T-helper 1 cell (primary cell): Measurements from ENCODE around the gene FAHD2B.
"Not testable (repeated sequence)": the region's sequence is repeated elsewhere in the genome, so short reads cannot be mapped to it uniquely, and the experiment has no call there.

Experiments
- DNase-seq, 5 donors: peaks; one replicate each; pipeline ENCODE4 v3.0.0-alpha.2; 2012 to 2020
- total RNA-seq, 4 donors: gene quantifications; one replicate each; lab custom pipeline; 2026; lab: John Stamatoyannopoulos, UW

The FAHD2B gene, protein sequence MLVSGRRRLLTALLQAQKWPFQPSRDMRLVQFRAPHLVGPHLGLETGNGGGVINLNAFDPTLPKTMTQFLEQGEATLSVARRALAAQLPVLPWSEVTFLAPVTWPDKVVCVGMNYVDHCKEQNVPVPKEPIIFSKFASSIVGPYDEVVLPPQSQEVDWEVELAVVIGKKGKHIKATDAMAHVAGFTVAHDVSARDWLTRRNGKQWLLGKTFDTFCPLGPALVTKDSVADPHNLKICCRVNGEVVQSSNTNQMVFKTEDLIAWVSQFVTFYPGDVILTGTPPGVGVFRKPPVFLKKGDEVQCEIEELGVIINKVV
- 5.9 to 9.4 (median 7.2) reads per million in 4 donors for total RNA-seq

DNA sequence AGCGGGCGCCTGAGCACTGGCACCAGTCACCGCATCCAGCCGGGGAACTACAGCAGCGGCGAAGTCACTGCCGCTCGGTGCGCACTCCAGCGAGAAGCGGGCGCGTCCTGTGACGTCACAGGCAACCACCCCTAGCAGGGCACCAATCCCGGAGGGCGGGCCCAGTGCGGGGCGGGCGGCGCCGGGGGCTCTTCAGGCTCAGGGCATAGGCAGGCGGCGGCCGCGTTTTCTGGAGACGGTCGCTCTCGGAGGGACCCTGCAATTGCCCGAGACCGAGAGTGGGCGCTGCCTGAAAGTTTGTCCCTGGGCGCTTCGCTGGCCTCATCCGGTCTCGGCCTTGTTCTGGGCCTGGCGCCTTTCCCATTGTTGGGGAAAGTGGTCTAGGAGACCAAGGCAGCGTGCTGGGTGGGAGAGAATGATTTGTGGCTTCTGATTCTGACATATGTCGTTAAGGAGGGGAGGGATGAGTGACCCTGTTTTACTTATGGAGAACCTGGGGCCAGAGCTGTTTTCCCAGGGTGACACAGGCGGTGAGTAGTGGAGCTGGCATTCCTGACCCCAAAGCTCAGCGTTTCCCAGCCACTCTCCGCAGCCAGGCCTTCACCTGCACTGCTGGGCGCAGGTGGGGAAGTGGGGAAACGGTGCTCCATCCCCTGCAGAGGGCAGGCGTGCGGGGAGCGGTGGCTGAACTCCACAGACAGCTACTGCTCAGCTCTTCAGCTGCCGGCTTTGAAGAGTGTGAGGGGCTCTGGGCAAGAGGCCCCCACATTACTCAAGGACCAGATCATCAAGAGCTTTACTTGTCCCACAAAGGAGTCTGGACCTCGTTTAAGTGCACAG is at the start of gene FAHD2B:
Gene FAHD2B, minus strand, starts transcription at position 111 of the 840 bp plus-strand sequence. CDS start 3,176 bp downstream, outside the sequence.
- DNase-seq, result peak; percentile 66 to 85 (median 81)

DNA sequence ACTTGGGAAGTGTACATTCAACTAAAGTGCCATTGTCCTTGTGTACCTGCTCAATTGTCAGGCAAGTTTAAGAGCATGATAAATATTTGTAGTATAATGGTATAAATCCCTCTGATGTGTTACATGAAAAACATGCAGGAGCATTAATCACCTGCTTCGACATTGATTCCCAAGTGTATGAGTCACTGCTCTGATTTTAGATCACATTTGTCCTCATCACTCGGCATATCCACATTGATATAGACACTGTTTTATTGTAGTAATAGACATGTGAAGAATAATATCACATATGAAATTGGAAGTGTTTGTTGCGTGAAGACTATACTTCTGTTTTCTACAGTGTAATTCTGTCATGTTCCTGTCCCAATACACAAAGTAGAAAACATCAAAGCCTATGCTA is 49.3 kb upstream of the FAHD2B start:
- not testable (repeated sequence) for DNase-seq

DNA sequence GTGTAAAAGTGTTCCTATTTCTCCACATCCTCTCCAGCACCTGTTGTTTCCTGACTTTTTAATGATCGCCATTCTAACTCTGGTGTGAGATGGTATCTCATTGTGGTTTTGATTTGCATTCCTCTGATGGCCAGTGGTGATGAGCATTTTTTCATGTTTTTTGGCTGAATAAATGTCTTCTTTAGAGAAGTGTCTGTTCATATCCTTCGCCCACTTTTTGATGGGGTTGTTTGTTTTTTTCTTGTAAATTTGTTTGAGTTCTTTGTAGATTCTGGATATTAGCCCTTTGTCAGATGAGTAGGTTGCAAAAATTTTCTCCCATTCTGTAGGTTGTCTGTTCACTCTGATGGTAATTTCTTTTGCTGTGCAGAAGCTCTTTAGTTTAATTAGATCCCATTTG is 34.4 kb upstream of the FAHD2B start:
- not testable (repeated sequence) for DNase-seq

DNA sequence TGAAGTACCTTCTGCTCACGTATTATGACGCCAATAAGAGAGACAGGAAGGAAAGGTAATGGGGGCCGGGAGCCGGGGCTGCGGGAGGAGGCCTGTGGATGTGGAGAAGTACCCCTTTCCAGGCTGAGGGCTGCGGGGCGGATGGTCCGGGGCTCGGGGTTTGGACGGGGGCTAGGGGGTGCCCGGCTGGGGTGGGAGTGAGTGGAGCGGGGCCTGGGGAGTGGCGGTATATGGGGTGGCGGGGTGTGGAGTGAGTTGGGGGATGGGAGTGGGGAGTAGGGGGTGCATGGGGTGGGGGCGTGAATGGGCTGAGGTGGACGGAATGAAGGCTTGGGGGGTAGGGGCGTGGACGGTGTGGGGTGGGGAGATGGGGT is 19.2 kb upstream of the FAHD2B start:
- not testable (repeated sequence) for DNase-seq

DNA sequence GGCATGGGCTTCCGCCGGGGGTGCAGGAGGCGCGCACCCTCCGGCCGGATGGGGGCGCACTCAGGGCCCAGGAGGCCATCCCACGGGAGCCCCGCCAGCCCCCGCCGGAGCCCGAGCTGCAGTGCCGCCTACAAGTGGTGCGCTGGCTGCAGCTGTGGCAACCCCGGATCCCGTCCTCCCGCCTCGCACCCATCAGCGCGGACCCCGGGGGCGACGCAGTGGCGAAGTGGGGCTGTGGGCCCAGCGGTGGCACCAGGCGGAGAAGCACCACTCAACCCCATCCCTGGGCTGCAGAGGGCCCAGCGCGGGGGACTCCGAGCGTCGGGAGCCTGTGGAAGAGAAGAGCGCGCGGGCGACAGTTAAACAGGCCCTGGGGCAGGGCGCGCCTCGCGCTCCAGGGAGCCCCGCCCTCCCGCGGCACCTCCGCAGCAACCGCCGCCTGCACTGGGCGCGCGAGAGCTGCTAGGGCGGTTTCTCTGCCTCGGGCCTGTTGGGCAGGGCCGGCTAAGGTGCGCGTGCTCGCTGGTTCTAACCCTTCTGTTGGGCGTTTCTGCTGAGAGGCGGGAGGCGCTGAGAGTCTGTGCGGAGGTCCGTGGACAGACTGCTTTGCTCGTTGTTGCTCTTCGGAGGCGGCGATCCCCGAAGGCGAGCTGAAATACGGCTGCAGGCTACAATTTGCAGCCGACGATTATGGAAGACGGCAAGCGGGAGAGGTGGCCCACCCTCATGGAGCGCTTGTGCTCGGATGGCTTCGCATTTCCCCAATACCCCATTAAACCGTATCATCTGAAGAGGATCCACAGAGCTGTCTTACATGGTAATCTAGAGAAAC is 18.6 kb upstream of the FAHD2B start, which contains the start of gene ANKRD36:
Gene ANKRD36, plus strand, starts transcription at position 104 of the 832 bp plus-strand sequence. Its CDS starts 587 bp downstream, at position 691.
- peak; percentile 64 to 92 (median 75) for DNase-seq

DNA sequence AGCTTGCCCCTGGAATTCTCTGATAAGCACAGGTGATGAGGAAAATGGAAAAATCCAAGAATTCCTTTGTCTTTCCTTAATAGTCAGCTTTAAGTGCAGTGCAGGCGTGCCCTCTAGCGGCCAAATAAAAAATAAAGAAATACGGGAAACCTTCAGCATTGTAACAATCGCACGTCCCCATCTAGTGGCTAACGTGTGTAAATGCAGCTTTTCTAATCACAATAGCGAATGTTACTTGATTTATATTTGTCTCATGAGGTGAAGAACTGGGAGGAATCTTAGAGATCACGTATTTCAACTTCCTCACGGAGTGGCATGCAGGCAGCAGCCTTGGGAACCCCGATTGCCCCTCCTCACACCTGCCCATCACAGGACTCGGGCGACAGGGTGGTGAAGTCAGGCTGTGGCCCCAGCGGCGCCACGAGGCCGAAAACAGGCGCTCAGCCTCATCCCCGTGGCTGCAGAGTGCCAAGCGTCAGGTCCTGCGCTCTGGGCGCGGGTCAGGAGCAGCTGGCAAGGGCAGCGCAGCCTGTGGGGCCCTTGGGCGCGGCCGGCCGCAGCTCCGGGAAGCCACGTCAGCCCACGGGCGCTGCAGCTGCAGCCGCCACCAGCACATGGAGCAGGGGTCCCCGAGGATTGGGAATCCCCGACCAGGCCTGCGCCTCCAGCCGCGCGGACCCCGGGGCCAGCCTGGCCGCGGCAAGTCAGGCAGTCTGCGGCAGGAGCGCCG is 17.8 kb upstream of the FAHD2B start:
- DNase-seq, result peak; percentile 13 to 58 (median 46)

DNA sequence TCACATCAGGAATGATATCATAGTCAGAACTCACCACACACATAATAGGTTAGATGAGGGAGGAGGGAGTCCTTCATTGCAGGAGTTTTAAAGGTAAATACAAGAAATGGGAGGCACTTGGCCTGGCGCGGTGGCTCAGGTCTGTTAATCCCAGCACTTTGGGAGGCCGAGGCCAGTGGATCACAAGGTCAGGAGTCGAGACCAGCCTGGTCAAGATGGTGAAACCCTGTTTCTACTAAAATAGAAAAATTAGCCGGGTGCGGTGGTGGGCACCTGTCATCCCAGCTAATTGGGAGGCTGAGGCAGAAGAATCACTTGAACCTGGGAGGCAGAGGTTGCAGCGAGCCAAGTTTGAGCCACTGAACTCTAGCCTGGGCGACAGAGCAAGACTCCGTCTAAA is 16.6 kb upstream of the FAHD2B start:
- not testable (repeated sequence) for DNase-seq

DNA sequence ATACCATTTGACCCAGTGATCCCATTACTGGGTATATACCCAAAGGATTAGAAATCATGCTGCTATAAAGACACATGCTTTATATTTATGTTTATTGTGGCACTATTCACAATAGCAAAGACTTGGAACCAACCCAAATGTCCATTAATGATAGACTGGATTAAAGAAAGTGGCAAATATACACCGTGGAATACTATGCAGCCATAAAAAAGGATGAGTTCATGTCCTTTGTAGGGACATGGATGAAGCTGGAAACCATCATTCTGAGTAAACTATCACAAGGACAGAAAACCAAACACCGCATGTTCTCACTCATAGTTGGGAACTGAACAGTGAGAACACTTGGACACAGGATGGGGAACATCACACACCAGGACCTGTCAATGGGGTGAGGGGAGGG is 12.2 kb upstream of the FAHD2B start:
- not testable (repeated sequence) for DNase-seq

DNA sequence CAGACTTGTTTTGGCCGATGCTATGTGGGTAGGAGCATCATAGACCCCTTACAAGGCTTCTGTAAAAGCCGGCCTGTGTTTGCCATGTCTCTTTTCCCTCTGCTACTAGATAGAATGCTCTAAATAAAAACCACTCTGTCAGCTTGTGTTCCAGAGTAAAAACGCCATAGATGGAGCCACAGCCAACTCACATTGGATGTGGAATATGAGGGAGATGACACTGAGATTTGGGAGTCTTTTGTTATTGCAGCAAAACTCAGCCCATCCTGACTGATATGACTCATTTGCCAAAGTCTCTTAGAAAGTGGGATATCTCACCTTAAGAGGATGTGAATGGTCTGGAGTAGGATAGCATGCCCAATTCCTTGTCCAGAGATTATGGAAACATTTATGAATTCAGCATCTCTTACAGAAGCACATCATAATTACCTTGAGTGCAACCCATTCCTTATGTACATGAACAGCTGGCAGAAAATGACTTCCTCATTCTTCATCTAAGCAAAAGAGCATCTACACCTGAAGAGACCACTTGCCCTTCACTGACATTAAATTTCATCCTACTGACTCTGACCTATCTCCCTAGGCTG is 4.2 kb upstream of the FAHD2B start:
- DNase-seq, result not testable (repeated sequence)

DNA sequence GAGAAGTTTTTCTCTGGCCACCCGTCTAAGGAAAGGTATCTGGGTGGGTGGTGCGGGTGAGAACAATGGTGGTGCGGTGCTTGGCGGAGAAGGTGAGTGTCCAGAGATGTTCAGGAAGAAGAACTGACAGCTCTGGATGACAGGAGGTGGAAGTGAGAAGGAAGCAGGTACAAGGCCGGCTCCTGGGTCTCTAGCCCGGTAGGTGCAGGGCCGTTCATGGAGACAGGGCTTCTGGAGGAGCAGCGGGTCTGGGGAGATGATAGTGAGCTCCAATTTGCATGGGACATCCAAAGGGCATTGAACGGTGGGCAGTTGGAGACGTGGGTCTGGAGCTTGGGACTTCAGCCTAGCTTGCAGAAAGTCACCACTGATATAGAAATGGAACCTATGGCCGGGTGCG is 979 bp upstream of the FAHD2B start:
- DNase-seq, result no peak

DNA sequence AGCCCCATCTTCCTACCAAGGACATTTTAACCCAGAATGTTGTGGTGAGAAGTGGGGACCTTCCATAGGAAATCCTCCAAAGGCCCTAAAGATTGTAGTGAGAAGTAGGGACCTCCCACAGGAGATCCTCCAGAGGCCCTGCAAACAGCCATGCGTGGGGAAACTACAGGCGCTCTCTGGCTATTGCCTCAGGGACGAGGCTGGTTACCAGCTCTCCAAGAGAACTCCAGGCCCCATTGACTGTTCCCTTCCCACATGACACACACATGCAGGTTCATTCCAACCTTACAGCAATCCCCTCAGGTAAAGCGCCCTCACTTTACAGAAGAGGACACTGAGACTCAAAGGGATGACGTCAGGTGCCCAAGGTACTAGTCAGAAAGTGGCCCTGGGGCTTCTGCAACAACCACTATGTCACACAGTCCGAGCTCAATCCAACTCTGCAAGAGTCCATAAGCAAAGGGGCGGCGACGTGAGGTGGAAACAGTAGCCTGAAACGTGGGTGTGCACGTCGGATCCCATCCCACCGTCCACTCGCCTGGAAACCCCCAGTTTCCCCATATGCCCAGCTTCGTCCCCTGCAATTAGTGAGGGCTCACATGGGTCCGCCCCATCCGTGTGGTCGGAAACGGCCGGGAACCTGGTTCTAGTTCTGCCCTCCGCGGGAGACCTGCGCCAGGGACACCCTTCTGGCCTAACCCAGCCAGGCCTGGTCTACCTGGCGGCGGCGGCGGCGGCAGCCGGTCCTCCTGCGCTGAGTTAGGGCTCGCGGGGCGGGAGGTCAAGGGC is 505 bp downstream of the FAHD2B start:
- not testable (repeated sequence) for DNase-seq

DNA sequence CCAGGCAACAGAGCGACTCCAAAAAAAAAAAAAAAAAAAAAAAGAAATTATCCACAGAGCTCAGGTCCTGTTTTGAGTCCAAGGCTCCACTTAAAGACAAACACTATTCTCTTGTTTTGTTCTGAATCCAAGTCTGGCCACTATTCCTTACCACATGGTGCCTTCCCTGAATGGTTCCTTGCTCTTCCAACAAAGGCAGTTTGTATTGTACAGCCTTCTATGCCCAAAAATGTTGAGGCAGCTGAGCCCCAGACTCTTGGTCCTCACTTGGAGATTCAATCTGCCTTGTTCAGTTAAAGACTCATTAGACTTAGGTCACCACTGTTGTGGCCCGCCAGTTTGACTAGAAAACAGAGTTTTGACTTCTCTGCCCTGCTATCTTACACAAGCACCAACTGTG is 1.7 kb downstream of the FAHD2B start:
- not testable (repeated sequence) for DNase-seq

DNA sequence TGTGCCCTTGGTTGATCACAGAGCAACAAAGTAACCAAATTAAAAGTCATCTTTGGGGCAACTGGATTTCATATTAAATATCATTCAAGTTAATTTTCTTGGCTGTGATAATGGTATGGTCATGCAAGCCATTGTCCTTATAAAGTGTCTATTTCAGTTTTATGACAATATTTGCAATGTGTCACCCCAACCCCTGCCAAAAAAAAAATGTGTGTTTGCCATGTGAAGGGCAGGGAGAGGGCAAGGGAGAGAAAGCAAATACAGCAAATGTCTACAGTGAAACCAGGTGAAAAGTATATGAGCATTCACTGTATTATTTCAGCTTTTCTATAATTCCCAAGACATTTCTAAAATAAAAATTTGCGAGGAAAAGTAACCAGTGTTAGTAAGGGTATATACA is 6.0 kb downstream of the FAHD2B start:
- DNase-seq, result not testable (repeated sequence)

DNA sequence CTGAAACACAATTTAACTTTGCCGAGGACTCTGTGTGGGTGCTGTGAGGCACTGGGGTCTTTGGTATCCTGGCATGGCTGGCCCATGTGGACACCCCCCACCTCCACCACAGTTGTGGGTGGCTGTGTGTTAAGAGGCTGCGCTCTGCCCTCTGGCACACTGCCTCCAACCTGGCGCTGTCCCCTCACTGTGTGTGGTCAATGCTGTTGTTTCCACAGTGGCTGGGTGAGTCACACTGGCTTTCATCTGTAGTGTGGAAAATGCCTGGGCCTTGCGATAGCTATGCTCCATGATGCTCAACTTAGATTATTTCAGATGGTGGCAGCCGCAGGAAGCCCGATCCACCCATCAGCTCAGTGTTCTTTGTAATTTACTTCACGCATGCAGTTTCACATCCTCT is 9.6 kb downstream of the FAHD2B start:
- not testable (repeated sequence) for DNase-seq

DNA sequence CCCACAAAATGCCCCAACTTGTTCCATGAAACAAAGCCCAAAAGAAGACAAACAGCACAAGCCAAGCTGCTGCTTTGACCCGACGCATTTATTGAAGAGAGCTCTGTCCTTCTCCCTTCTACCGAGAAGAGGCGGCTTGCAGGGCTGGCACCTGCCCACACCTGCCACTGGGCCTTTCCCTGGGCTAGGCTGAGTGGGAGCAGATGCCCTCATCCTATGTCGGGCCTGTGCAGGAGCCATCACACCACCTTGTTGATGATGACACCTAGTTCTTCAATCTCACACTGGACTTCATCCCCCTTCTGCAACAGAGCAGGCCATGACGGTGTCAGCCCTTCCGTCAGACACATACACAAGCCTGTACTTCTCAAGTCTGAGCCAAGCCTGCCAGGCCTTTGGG is 11.2 kb downstream of the FAHD2B start:
- not testable (repeated sequence) for DNase-seq

DNA sequence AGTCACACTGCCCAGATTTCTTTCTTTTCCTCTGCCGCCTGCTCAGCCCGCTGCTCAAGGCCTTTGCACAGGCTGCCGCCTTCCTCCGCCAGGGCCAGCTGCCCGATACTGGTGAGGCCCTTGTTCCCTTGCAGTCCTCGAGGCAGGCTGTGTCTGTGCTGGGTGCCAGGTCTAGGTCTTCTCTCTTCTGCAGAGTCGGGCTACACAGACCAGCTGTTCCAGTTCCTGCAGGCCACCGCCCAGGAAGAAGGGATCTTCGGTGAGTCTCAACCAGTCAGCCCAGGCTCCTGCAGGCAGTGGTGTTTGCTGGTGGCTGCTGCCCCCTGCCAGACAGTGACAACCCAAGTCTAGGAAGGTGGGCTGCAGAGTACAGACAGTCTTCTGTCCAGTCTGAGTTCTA is 12.5 kb downstream of the FAHD2B start:
- not testable (repeated sequence) for DNase-seq

DNA sequence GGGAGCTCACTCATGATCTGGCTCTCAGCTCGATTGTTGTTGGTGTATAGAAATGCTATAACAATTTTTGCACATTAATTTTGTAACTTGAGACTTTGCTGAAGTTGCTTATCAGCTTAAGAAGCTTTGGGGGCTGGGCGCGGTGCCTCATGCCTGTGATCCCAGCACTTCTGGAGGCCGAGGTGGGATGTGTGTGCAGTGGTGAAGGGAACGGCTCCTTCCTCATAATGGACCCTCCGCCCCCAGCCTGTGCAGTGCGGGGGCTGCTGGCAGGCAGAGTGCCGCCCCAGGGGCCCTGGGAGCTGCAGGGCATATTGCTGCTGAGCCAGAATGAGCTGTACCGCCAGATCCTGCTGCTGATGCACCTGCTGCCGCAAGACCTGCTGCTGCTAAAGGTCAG is 13.8 kb downstream of the FAHD2B start:
- DNase-seq, result not testable (repeated sequence)

DNA sequence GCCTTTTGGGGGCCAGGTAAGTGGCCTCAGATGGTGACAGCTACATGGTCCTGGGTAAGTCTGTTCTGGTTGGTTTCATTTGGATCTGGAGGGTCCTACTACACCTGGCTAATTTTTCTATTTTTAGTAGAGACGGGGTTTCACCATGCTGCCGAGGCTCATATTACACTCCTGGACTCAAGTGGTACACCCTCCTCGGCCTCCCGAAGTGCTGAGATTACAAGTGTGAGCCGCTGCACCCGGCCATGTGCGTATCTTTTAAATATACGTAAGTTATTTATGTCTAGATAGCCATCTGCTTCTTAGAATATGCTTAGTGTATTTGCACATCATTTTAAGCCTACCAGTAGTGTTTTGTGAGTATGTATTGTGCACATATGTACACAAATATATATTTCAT is 17.5 kb downstream of the FAHD2B start:
- not testable (repeated sequence) for DNase-seq

DNA sequence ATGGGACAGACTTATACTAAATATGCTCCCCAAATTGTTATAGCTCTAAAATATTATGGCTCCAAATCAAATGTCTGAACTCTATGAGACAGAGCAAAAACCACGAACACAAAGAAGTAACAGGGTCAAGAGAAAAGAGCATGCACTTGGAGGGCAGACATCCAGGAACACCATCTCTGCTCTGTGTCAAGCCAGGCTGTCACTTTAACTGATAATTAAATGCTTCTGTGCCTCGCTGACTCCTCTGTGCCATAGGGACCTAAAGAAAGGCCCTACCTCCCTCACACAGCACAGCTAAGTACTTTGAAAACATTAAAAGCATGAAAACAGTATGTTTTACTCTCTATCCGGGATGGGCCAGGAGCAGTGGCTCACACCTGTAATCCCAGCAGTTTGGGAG is 23.8 kb downstream of the FAHD2B start:
- not testable (repeated sequence) for DNase-seq

DNA sequence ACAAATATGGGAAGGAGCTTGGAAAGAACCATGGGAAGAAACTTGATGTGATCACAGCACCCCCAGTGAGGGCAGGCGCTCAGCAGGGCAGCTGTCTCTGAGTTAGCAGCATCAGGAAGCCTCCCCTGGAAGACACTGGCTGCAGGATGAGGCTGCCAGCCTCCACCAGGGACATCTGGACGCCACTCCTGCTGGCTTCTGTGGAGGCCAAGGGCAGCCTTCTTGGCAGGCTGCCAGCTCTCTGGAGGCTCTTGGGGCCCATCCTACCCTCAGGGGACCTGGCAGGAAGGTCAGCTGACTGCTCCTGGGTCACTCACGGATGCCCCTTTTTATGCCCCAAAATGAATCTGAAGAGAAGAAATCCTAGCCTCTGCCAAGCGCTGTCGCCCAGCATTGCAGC is 26.0 kb downstream of the FAHD2B start:
- DNase-seq, result not testable (repeated sequence)

DNA sequence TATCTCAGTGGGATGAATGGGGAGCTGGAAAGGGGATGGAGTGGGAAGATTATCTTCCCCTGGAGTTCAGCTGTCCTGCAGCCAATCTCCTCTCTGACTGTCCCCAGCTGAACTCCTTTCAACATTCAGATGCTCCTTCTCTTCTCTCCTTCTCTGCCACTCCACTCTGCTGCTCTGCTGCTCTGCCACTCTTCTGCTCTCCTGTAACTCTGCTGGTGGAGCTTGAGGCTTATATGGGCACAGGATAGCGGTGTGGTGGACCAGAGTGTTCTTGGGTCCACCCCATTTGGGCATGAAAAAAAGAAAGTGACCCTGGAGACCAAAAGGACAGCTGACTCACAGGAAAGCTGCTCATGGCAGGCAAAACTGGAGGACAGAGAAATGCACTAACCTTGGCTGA is 26.6 kb downstream of the FAHD2B start:
- DNase-seq, result no peak
